ENCODE measurements around the gene CHKB.
"Not testable (repeated sequence)": the region's sequence is repeated elsewhere in the genome, so short reads cannot be mapped to it uniquely, and the experiment has no call there.

Gene CHKB

GRCh38 chr22:50611341-50612060, 28.9 kb upstream of the CHKB start:
- Histone ChIP-seq H3K27me3 (replicated peaks in 2 of 5; ENCODE audit: control insufficient read depth in 4 of 5, insufficient read depth in 5 of 5, low read length in 4 of 5) (peaks cover 0 to 55% (median 11%) of the 10 kb centered on the region in 5 experiments), H3K4me1 (ENCODE audit: control extremely low read depth in 1 of 4, control insufficient read depth in 4 of 4, insufficient read depth in 4 of 4, low read length in 3 of 4) (no peaks in the 10 kb centered on the region), H3K36me3 (ENCODE audit: control insufficient read depth in 4 of 4, insufficient read depth in 4 of 4, low read length in 3 of 4) (no peaks in the 10 kb centered on the region), H3K9me3 (ENCODE audit: control extremely low read depth in 1 of 5, control insufficient read depth in 4 of 5, insufficient read depth in 2 of 5, low read depth in 1 of 5, low read length in 4 of 5) (no peaks in the 10 kb centered on the region), H3K27ac (ENCODE audit: insufficient read depth in 1 of 2, low read depth in 1 of 2, low read length in 2 of 2, poor library complexity in 1 of 2, severe bottlenecking in 2 of 2) (no peak overlapping the region), H3K4me3 (ENCODE audit: control insufficient read depth in 1 of 7, extremely low read depth in 1 of 7, insufficient read depth in 4 of 7, low read depth in 2 of 7, low read length in 6 of 7) (no peak overlapping the region)
- POLR2A ChIA-PET = no interaction called here
- WGBS (ENCODE audit: insufficient coverage) = 91% methylated on average over 18 of the region's 26 CpGs
- no peak for DNase-seq
- CTCF ChIA-PET = interaction anchor here (1.2 to 1.3 kb wide), 2 partner anchors 9 to 10 kb away, joined by 3 to 8 read pairs; no protein-coding TSS in a partner anchor

GRCh38 chr22:50610581-50610980, 27.9 kb upstream of the CHKB start:
- Histone ChIP-seq H3K27ac (ENCODE audit: insufficient read depth in 1 of 2, low read depth in 1 of 2, low read length in 2 of 2, poor library complexity in 1 of 2, severe bottlenecking in 2 of 2) (no peak overlapping the region), H3K4me3 (ENCODE audit: control insufficient read depth in 1 of 7, extremely low read depth in 1 of 7, insufficient read depth in 4 of 7, low read depth in 2 of 7, low read length in 6 of 7) (no peak overlapping the region), H3K9me3 (ENCODE audit: control extremely low read depth in 1 of 5, control insufficient read depth in 4 of 5, insufficient read depth in 2 of 5, low read depth in 1 of 5, low read length in 4 of 5) (no peaks in the 10 kb centered on the region), H3K4me1 (ENCODE audit: control extremely low read depth in 1 of 4, control insufficient read depth in 4 of 4, insufficient read depth in 4 of 4, low read length in 3 of 4) (no peaks in the 10 kb centered on the region), H3K36me3 (ENCODE audit: control insufficient read depth in 4 of 4, insufficient read depth in 4 of 4, low read length in 3 of 4) (no peaks in the 10 kb centered on the region), H3K27me3 (replicated peaks in 2 of 5; ENCODE audit: control insufficient read depth in 4 of 5, insufficient read depth in 5 of 5, low read length in 4 of 5) (peaks cover 0 to 64% (median 14%) of the 10 kb centered on the region in 5 experiments)
- ChIA-PET POLR2A (no interaction called here), CTCF (no interaction called here)
- 90% methylated on average over 17 of the region's 17 CpGs for WGBS (ENCODE audit: insufficient coverage)
- DNase-seq = no peak

DNA sequence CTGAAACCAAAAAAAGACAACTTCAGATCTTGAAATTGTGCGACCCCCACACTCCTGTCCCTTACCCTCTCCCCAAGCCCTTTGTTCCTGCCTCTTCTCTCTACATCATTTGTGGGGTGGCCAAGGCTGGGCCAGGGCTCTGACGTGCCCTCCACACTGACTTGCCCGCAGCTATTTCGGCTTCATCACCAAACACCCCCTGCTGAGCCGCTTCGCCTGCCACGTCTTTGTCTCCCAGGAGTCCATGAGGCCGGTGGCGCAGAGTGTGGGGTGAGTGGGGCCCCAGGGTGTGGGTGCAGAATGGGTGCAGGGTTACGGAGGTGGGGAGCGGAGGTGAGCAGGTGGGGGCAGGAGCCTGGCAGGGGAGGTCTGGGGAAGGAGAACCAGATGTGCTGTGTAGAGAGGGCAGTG, 27.4 kb upstream of the CHKB start:
- no peaks in the 10 kb centered on the region for H3K9me3 ChIP-seq (ENCODE audit: control extremely low read depth in 1 of 5, control insufficient read depth in 4 of 5, insufficient read depth in 2 of 5, low read depth in 1 of 5, low read length in 4 of 5)
- ChIA-PET CTCF (no interaction called here), POLR2A (no interaction called here)
- H3K27me3 ChIP-seq (replicated peaks in 2 of 5; ENCODE audit: control insufficient read depth in 4 of 5, insufficient read depth in 5 of 5, low read length in 4 of 5) = peaks cover 0 to 69% (median 15%) of the 10 kb centered on the region in 5 experiments
- WGBS (ENCODE audit: insufficient coverage) = 88% methylated on average over 6 of the region's 11 CpGs
- DNase-seq = no peak
- H3K36me3 ChIP-seq (ENCODE audit: control insufficient read depth in 4 of 4, insufficient read depth in 4 of 4, low read length in 3 of 4) = no peaks in the 10 kb centered on the region
- H3K27ac ChIP-seq (ENCODE audit: insufficient read depth in 1 of 2, low read depth in 1 of 2, low read length in 2 of 2, poor library complexity in 1 of 2, severe bottlenecking in 2 of 2) = no peak overlapping the region
- no peak overlapping the region for H3K4me3 ChIP-seq (ENCODE audit: control insufficient read depth in 1 of 7, extremely low read depth in 1 of 7, insufficient read depth in 4 of 7, low read depth in 2 of 7, low read length in 6 of 7)
- no peaks in the 10 kb centered on the region for H3K4me1 ChIP-seq (ENCODE audit: control extremely low read depth in 1 of 4, control insufficient read depth in 4 of 4, insufficient read depth in 4 of 4, low read length in 3 of 4)

DNA sequence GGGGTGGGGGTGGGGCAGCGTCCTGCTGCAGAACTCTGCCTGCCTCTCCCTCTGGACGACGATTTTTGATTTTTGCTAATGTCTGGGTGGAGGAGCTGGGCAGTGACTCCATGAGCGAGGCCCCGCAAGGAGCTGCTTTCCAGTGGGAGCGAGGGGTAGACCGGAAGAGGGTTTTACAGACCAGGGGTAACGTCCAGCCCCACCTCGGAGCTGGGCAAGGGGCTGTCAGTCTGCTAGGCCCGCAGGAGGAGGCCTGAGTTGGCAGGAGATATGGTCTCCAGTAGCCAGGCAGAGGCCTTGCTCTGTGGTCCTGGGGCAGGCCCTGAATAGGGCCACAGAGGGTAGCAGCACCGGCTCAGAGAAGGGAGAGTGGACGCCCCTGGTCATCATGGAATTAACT, 26.9 kb upstream of the CHKB start:
- 85% methylated on average over 12 of the region's 12 CpGs for WGBS (ENCODE audit: insufficient coverage)
- no peaks in the 10 kb centered on the region for H3K36me3 ChIP-seq (ENCODE audit: control insufficient read depth in 4 of 4, insufficient read depth in 4 of 4, low read length in 3 of 4)
- DNase-seq = no peak
- H3K9me3 ChIP-seq (ENCODE audit: control extremely low read depth in 1 of 5, control insufficient read depth in 4 of 5, insufficient read depth in 2 of 5, low read depth in 1 of 5, low read length in 4 of 5) = no peaks in the 10 kb centered on the region
- POLR2A ChIA-PET = no interaction called here
- CTCF ChIA-PET = interaction anchor here (0.6 to 1.3 kb wide), 2 partner anchors 10 to 23 kb away, joined by 4 read pairs; no protein-coding TSS in a partner anchor
- H3K27ac ChIP-seq (ENCODE audit: insufficient read depth in 1 of 2, low read depth in 1 of 2, low read length in 2 of 2, poor library complexity in 1 of 2, severe bottlenecking in 2 of 2) = no peak overlapping the region
- no peak overlapping the region for H3K4me3 ChIP-seq (ENCODE audit: control insufficient read depth in 1 of 7, extremely low read depth in 1 of 7, insufficient read depth in 4 of 7, low read depth in 2 of 7, low read length in 6 of 7)
- no peaks in the 10 kb centered on the region for H3K4me1 ChIP-seq (ENCODE audit: control extremely low read depth in 1 of 4, control insufficient read depth in 4 of 4, insufficient read depth in 4 of 4, low read length in 3 of 4)
- H3K27me3 ChIP-seq (replicated peaks in 2 of 5; ENCODE audit: control insufficient read depth in 4 of 5, insufficient read depth in 5 of 5, low read length in 4 of 5) = peaks cover 0 to 74% (median 16%) of the 10 kb centered on the region in 5 experiments

- H3K4me1 ChIP-seq (ENCODE audit: control extremely low read depth in 1 of 4, control insufficient read depth in 4 of 4, insufficient read depth in 4 of 4, low read length in 3 of 4) = peaks cover 0 to 3% (median 0%) of the 10 kb centered on the region in 4 experiments
- peaks cover 0 to 80% (median 17%) of the 10 kb centered on the region in 5 experiments for H3K27me3 ChIP-seq (replicated peaks in 2 of 5; ENCODE audit: control insufficient read depth in 4 of 5, insufficient read depth in 5 of 5, low read length in 4 of 5)
- H3K27ac ChIP-seq (ENCODE audit: insufficient read depth in 1 of 2, low read depth in 1 of 2, low read length in 2 of 2, poor library complexity in 1 of 2, severe bottlenecking in 2 of 2) = no peak overlapping the region
- no peak overlapping the region for H3K4me3 ChIP-seq (ENCODE audit: control insufficient read depth in 1 of 7, extremely low read depth in 1 of 7, insufficient read depth in 4 of 7, low read depth in 2 of 7, low read length in 6 of 7)
- ChIA-PET CTCF (interaction anchor here (0.6 to 1.3 kb wide), 4 partner anchors 11 to 62 kb away, joined by 4 read pairs; no protein-coding TSS in a partner anchor), POLR2A (interaction anchor here (0.7 kb wide), 1 partner anchor 36 kb away, joined by 4 read pairs; no protein-coding TSS in a partner anchor)
- no peaks in the 10 kb centered on the region for H3K36me3 ChIP-seq (ENCODE audit: control insufficient read depth in 4 of 4, insufficient read depth in 4 of 4, low read length in 3 of 4)
- H3K9me3 ChIP-seq (ENCODE audit: control extremely low read depth in 1 of 5, control insufficient read depth in 4 of 5, insufficient read depth in 2 of 5, low read depth in 1 of 5, low read length in 4 of 5) = no peaks in the 10 kb centered on the region
- no peak for DNase-seq
- 95% methylated on average over 10 of the region's 10 CpGs for WGBS (ENCODE audit: insufficient coverage)
Observed at GRCh38 chr22:50608996-50609395, 26.3 kb upstream of the CHKB start.

GRCh38 chr22:50608058-50608840, 25.6 kb upstream of the CHKB start:
- DNase-seq; H3K4me1 ChIP-seq (ENCODE audit: control extremely low read depth in 1 of 4, control insufficient read depth in 4 of 4, insufficient read depth in 4 of 4, low read length in 3 of 4); H3K9me3 ChIP-seq (ENCODE audit: control extremely low read depth in 1 of 5, control insufficient read depth in 4 of 5, insufficient read depth in 2 of 5, low read depth in 1 of 5, low read length in 4 of 5); POLR2A ChIA-PET; H3K4me3 ChIP-seq (ENCODE audit: control insufficient read depth in 1 of 7, extremely low read depth in 1 of 7, insufficient read depth in 4 of 7, low read depth in 2 of 7, low read length in 6 of 7); H3K27ac ChIP-seq (ENCODE audit: insufficient read depth in 1 of 2, low read depth in 1 of 2, low read length in 2 of 2, poor library complexity in 1 of 2, severe bottlenecking in 2 of 2); H3K36me3 ChIP-seq (ENCODE audit: control insufficient read depth in 4 of 4, insufficient read depth in 4 of 4, low read length in 3 of 4): not testable (repeated sequence)
- CTCF ChIA-PET = interaction anchor here (0.9 to 1.3 kb wide), 4 partner anchors 12 to 61 kb away, joined by 3 to 4 read pairs (median 4); no protein-coding TSS in a partner anchor
- 87% methylated on average over 32 of the region's 39 CpGs for WGBS (ENCODE audit: insufficient coverage)
- peaks cover 0 to 82% (median 17%) of the 10 kb centered on the region in 5 experiments for H3K27me3 ChIP-seq (replicated peaks in 2 of 5; ENCODE audit: control insufficient read depth in 4 of 5, insufficient read depth in 5 of 5, low read length in 4 of 5)

DNA sequence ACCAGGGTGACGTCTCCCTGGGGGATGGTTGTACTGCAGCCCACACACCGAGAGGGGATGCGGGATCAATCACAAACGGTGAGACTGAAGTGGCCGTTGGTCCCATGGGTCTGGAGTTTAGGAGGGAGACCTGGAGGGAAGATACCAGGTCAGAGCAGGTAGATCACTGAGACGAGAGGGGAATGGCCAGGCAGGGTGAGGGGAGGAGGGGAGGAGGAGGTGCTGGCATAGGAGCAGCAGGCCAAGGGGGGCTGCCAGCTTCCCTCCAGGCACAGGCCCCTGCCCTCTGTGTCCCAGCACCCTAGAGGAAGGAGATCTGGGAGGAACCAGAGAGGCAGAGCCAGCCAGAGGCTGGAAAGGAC, 25.0 kb upstream of the CHKB start:
- CTCF ChIA-PET = interaction anchor here (0.6 to 1.2 kb wide), 2 partner anchors 13 to 14 kb away, joined by 3 read pairs; no protein-coding TSS in a partner anchor
- no peak for DNase-seq
- POLR2A ChIA-PET = no interaction called here
- H3K9me3 ChIP-seq (ENCODE audit: control extremely low read depth in 1 of 5, control insufficient read depth in 4 of 5, insufficient read depth in 2 of 5, low read depth in 1 of 5, low read length in 4 of 5) = no peaks in the 10 kb centered on the region
- WGBS (ENCODE audit: insufficient coverage) = 81% methylated on average over 6 of the region's 6 CpGs
- H3K27me3 ChIP-seq (replicated peaks in 2 of 5; ENCODE audit: control insufficient read depth in 4 of 5, insufficient read depth in 5 of 5, low read length in 4 of 5) = peaks cover 3 to 83% (median 21%) of the 10 kb centered on the region in 5 experiments
- peaks cover 0 to 6% (median under 1%) of the 10 kb centered on the region in 4 experiments for H3K4me1 ChIP-seq (ENCODE audit: control extremely low read depth in 1 of 4, control insufficient read depth in 4 of 4, insufficient read depth in 4 of 4, low read length in 3 of 4)
- H3K4me3 ChIP-seq (ENCODE audit: control insufficient read depth in 1 of 7, extremely low read depth in 1 of 7, insufficient read depth in 4 of 7, low read depth in 2 of 7, low read length in 6 of 7) = no peak overlapping the region
- H3K27ac ChIP-seq (ENCODE audit: insufficient read depth in 1 of 2, low read depth in 1 of 2, low read length in 2 of 2, poor library complexity in 1 of 2, severe bottlenecking in 2 of 2) = no peak overlapping the region
- no peaks in the 10 kb centered on the region for H3K36me3 ChIP-seq (ENCODE audit: control insufficient read depth in 4 of 4, insufficient read depth in 4 of 4, low read length in 3 of 4)

Measured in common myeloid progenitor, CD34-positive (primary cell).